ENCODE results near the gene TMOD1. TPM values are rescaled to one million over a fixed set of nuclear protein-coding genes. Genes with fewer than 3 reads are reported as not detected.

Gene TMOD1
- total and polyA plus RNA-seq, 10 of the 15 experiments (the other 5 are each of a cell fraction or from before 2014, with no cell fraction given), result 4.0 to 44.1 (median 15.4) TPM

DNA sequence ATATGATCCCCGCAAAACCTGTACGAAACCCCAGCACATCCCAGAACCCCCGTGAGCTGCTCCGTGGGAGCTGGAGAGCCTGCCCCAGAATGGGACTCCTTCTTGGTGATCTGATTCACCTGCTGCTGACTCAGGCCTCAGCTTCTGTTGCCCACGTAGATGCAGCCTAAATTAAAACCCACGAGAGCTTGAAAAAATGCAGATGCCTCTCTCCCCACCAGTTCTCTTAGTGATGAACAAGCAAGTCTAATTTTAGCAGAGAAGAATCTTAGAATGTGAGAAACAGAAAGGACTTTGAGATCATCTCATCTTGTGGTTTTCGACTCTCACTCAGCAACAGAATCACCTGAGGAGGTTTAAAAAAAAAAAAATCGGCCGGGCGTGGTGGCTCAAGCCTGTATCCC, 57.6 kb downstream of the TMOD1 start (continued):
- TF ChIP-seq, protein P1, sequence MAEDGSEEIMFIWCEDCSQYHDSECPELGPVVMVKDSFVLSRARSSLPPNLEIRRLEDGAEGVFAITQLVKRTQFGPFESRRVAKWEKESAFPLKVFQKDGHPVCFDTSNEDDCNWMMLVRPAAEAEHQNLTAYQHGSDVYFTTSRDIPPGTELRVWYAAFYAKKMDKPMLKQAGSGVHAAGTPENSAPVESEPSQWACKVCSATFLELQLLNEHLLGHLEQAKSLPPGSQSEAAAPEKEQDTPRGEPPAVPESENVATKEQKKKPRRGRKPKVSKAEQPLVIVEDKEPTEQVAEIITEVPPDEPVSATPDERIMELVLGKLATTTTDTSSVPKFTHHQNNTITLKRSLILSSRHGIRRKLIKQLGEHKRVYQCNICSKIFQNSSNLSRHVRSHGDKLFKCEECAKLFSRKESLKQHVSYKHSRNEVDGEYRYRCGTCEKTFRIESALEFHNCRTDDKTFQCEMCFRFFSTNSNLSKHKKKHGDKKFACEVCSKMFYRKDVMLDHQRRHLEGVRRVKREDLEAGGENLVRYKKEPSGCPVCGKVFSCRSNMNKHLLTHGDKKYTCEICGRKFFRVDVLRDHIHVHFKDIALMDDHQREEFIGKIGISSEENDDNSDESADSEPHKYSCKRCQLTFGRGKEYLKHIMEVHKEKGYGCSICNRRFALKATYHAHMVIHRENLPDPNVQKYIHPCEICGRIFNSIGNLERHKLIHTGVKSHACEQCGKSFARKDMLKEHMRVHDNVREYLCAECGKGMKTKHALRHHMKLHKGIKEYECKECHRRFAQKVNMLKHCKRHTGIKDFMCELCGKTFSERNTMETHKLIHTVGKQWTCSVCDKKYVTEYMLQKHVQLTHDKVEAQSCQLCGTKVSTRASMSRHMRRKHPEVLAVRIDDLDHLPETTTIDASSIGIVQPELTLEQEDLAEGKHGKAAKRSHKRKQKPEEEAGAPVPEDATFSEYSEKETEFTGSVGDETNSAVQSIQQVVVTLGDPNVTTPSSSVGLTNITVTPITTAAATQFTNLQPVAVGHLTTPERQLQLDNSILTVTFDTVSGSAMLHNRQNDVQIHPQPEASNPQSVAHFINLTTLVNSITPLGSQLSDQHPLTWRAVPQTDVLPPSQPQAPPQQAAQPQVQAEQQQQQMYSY (CRISPR knock-in tag; IDR thresholded peaks at IDR 0.05), result no peak
- TF ChIP-seq NRF1 (conservative IDR thresholded peaks at IDR 0.05; ENCODE audit: low read depth, low read length) (no peak), SREBF2 (IDR thresholded peaks at IDR 0.05; ENCODE audit: low read length) (no peak), FOS (IDR thresholded peaks at IDR 0.05; ENCODE audit: borderline replicate concordance, extremely low read depth, insufficient read length) (no peak), SMC3 (IDR thresholded peaks at IDR 0.05; ENCODE audit: borderline replicate concordance, low read length) (no peak), MEF2A (IDR thresholded peaks at IDR 0.05; ENCODE audit: insufficient read depth, low read depth, low read length) (peak; percentile 93), ZSCAN29 (IDR thresholded peaks at IDR 0.05) (no peak), NFYA (IDR thresholded peaks at IDR 0.05; ENCODE audit: borderline replicate concordance, low read depth, low read length) (no peak), CHD1 (IDR thresholded peaks at IDR 0.05; ENCODE audit: low read depth, low read length) (no peak), MXI1 (IDR thresholded peaks at IDR 0.05; ENCODE audit: low read depth, low read length) (peak; percentile 21; the same call in 1 of the 2 replicates), FOXK2 (IDR thresholded peaks at IDR 0.05) (no peak), ZNF24 (IDR thresholded peaks at IDR 0.05) (no peak), ATF7 (IDR thresholded peaks at IDR 0.05; ENCODE audit: low read depth) (peak; percentile 88), RB1 (IDR thresholded peaks at IDR 0.05; ENCODE audit: borderline replicate concordance) (no peak), PML (IDR thresholded peaks at IDR 0.05; ENCODE audit: low read length) (peak; percentile 51; the same call in 1 of the 2 replicates), RAD21 (IDR thresholded peaks at IDR 0.05; ENCODE audit: insufficient read depth, low read depth, low read length) (no peak)
- TF ChIP-seq, protein P2, sequence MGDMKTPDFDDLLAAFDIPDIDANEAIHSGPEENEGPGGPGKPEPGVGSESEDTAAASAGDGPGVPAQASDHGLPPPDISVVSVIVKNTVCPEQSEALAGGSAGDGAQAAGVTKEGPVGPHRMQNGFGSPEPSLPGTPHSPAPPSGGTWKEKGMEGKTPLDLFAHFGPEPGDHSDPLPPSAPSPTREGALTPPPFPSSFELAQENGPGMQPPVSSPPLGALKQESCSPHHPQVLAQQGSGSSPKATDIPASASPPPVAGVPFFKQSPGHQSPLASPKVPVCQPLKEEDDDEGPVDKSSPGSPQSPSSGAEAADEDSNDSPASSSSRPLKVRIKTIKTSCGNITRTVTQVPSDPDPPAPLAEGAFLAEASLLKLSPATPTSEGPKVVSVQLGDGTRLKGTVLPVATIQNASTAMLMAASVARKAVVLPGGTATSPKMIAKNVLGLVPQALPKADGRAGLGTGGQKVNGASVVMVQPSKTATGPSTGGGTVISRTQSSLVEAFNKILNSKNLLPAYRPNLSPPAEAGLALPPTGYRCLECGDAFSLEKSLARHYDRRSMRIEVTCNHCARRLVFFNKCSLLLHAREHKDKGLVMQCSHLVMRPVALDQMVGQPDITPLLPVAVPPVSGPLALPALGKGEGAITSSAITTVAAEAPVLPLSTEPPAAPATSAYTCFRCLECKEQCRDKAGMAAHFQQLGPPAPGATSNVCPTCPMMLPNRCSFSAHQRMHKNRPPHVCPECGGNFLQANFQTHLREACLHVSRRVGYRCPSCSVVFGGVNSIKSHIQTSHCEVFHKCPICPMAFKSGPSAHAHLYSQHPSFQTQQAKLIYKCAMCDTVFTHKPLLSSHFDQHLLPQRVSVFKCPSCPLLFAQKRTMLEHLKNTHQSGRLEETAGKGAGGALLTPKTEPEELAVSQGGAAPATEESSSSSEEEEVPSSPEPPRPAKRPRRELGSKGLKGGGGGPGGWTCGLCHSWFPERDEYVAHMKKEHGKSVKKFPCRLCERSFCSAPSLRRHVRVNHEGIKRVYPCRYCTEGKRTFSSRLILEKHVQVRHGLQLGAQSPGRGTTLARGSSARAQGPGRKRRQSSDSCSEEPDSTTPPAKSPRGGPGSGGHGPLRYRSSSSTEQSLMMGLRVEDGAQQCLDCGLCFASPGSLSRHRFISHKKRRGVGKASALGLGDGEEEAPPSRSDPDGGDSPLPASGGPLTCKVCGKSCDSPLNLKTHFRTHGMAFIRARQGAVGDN (IDR thresholded peaks at IDR 0.05), result no peak; the same call in 1 of the 2 replicates
- TF ChIP-seq, protein P3, sequence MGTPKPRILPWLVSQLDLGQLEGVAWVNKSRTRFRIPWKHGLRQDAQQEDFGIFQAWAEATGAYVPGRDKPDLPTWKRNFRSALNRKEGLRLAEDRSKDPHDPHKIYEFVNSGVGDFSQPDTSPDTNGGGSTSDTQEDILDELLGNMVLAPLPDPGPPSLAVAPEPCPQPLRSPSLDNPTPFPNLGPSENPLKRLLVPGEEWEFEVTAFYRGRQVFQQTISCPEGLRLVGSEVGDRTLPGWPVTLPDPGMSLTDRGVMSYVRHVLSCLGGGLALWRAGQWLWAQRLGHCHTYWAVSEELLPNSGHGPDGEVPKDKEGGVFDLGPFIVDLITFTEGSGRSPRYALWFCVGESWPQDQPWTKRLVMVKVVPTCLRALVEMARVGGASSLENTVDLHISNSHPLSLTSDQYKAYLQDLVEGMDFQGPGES (IDR thresholded peaks at IDR 0.05), result no peak
- TF ChIP-seq, protein P4, sequence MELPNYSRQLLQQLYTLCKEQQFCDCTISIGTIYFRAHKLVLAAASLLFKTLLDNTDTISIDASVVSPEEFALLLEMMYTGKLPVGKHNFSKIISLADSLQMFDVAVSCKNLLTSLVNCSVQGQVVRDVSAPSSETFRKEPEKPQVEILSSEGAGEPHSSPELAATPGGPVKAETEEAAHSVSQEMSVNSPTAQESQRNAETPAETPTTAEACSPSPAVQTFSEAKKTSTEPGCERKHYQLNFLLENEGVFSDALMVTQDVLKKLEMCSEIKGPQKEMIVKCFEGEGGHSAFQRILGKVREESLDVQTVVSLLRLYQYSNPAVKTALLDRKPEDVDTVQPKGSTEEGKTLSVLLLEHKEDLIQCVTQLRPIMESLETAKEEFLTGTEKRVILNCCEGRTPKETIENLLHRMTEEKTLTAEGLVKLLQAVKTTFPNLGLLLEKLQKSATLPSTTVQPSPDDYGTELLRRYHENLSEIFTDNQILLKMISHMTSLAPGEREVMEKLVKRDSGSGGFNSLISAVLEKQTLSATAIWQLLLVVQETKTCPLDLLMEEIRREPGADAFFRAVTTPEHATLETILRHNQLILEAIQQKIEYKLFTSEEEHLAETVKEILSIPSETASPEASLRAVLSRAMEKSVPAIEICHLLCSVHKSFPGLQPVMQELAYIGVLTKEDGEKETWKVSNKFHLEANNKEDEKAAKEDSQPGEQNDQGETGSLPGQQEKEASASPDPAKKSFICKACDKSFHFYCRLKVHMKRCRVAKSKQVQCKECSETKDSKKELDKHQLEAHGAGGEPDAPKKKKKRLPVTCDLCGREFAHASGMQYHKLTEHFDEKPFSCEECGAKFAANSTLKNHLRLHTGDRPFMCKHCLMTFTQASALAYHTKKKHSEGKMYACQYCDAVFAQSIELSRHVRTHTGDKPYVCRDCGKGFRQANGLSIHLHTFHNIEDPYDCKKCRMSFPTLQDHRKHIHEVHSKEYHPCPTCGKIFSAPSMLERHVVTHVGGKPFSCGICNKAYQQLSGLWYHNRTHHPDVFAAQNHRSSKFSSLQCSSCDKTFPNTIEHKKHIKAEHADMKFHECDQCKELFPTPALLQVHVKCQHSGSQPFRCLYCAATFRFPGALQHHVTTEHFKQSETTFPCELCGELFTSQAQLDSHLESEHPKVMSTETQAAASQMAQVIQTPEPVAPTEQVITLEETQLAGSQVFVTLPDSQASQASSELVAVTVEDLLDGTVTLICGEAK (IDR thresholded peaks at IDR 0.05; ENCODE audit: borderline replicate concordance), result no peak
